Muscle of leg (tissue), 11 donors: ENCODE data around the gene AHDC1. TPM values are rescaled to one million over a fixed set of nuclear protein-coding genes. Genes with fewer than 3 reads are reported as not detected.

ENCODE experiments used
- DNase-seq: peaks from one replicate; pipeline ENCODE4 v3.0.0; 2013
- H3K27ac ChIP-seq: one replicate; pipeline ENCODE4 v1.5.1; 2013; ENCODE audit warnings: mild to moderate bottlenecking, low read length, control low read depth
- H3K27me3 ChIP-seq: one replicate; pipeline ENCODE4 v1.6.1; 2013; ENCODE audit warnings: low read length; ENCODE audit not compliant: control insufficient read depth, insufficient read depth
- H3K36me3 ChIP-seq: one replicate; pipeline ENCODE4 v1.6.1; 2013; ENCODE audit warnings: low read length; ENCODE audit not compliant: control insufficient read depth, insufficient read depth
- H3K4me1 ChIP-seq: one replicate; pipeline ENCODE4 v1.6.1; 2013; ENCODE audit warnings: low read length; ENCODE audit not compliant: control insufficient read depth, insufficient read depth
- H3K4me3 ChIP-seq: one replicate; pipeline ENCODE4 v1.5.1; 2013; ENCODE audit warnings: low read length, control low read depth
- H3K9me3 ChIP-seq: replicated peaks from 2 replicates; pipeline ENCODE4 v1.6.1; 2013; ENCODE audit warnings: low read depth, low read length; ENCODE audit not compliant: control insufficient read depth
- WGBS: methylation state at CpG from one replicate; pipeline ENCODE4 v1.1.5; 2013; ENCODE audit warnings: missing lambda C conversion rate; ENCODE audit not compliant: insufficient coverage; 5-methylcytosine and 5-hydroxymethylcytosine counted together
- polyA plus RNA-seq, 8 donors: library from polyadenylated mRNA; unstranded; fragments of 120-200 nt; gene quantifications; one replicate each; pipeline versions ENCODE4 v1.2.1 to v1.2.3, GENCODE V29; 2013; ENCODE audit warnings: inconsistent platforms in 1 of 8, low replicate concordance in 1 of 8; ENCODE audit not compliant: insufficient read length in 8 of 8, insufficient read depth in 1 of 8
- total RNA-seq: library from RNA; stranded (reverse); fragments of 120-200 nt; gene quantifications from one replicate; pipeline ENCODE4 v1.2.4, GENCODE V29; 2013

The AHDC1 gene
- total and polyA plus RNA-seq, 9 donors, result 24.0 to 97.6 (median 86.5) TPM

DNA sequence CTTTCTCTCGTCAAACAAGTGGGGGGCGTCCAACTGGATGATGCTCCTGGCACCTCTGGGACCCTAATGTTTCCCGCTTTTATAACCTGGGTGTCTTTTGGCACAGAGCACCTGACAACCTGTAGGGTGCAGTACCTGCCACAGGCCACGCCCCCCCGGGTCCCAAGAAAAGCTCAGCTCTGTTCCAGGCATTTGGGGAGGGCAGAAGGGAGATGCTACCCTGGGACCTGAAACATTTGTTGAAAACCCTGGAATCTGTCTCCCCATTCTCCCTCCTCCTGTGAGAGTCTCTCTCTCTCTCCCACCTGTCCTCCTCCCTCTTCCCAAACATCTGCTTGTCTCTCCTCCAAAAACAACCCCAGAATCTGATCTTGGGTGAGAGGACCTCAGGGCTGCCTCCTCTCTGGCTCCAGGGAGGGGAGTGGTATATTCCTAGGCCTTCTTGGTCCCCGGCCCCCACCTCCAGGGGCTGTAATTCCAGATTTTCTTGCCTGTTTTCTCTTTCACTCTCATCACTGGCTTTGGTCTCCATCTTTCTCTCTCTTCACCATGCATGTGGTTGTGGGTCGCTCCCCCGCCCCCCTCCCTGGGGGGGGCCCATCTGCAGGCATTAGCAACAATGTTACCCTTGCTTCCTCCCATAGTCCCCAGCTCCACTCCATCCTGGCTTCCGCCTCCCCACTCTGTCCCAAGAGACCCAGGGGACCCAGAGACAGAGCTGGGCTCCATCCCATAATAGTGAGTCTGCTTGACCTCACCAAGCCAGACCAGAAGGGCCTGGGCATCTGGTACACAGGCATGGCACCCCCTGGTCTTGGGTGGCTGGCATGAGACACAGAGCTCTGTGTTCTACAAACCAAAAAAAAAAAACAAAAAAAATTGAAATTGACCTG, 4.1 kb downstream of the AHDC1 start:
- Histone ChIP-seq H3K27me3 (no peaks in the 10 kb centered on the region), H3K27ac (peak overlapping the region; percentile 94), H3K4me1 (peaks cover 79% of the 10 kb centered on the region), H3K9me3 (no peaks in the 10 kb centered on the region), H3K36me3 (peaks cover 38% of the 10 kb centered on the region), H3K4me3 (peak overlapping the region; percentile 4)
- 21% methylated on average over 5 of the region's 9 CpGs for WGBS
- DNase-seq, result peak; percentile 59

DNA sequence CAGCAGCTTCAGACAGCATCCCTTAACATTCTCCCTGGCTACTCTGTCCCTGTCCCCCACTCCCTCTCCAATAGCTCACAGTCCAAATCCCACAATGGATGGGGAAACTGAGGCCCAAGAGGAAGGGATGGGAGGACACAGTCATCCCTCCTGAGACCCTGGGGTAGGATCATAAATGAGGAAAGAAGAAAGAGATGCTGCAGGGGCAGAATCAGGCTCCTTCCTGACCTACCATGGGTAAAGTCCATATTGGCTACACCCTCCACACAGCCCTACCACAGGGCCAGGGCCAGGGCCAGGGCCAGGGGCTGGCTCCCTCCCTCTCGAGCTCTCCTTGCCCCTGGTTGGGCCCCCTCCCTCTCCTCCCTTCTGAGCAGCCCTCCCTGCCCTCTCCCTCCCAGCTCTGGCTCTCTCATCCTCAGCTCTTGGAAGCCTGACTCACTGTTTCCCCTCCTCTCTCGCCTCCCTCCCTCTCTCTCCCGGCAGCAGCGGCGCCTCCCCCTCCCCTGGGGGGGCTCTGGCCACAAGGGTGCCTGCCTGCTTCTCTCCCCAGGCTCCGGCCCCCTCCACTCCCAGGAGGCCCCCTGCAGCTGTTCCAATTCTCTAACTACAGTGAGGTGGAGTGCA, 4.9 kb downstream of the AHDC1 start:
- Histone ChIP-seq H3K9me3 (no peaks in the 10 kb centered on the region), H3K4me1 (peaks cover 80% of the 10 kb centered on the region), H3K27me3 (no peaks in the 10 kb centered on the region), H3K4me3 (peak overlapping the region; percentile 4), H3K36me3 (peaks cover 46% of the 10 kb centered on the region), H3K27ac (peak overlapping the region; percentile 94)
- peak; percentile 96 for DNase-seq
- WGBS, result 0% methylated on average over 6 of the region's 6 CpGs

DNA sequence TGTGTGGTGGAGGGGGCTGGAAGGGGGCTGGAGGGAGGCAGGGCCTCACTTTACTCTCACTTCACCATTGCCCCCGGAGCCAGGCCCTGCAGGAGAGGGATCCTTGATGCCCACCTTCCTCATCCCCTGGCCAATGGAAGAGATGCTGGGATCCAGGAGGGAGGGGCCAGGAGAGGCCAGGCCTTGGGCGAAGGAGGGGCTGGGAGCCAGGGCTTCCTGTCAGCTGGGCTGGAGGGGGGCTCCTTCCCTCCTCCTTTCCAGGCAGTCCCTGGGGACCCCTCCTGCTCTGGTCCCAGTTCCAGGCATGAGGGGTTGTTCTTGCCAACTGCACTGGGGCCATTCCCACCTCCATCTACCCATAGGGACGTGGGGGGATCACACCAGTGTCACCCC, 5.7 kb downstream of the AHDC1 start:
- no peak overlapping the region for H3K4me3 ChIP-seq
- DNase-seq, result peak; percentile 91

DNA sequence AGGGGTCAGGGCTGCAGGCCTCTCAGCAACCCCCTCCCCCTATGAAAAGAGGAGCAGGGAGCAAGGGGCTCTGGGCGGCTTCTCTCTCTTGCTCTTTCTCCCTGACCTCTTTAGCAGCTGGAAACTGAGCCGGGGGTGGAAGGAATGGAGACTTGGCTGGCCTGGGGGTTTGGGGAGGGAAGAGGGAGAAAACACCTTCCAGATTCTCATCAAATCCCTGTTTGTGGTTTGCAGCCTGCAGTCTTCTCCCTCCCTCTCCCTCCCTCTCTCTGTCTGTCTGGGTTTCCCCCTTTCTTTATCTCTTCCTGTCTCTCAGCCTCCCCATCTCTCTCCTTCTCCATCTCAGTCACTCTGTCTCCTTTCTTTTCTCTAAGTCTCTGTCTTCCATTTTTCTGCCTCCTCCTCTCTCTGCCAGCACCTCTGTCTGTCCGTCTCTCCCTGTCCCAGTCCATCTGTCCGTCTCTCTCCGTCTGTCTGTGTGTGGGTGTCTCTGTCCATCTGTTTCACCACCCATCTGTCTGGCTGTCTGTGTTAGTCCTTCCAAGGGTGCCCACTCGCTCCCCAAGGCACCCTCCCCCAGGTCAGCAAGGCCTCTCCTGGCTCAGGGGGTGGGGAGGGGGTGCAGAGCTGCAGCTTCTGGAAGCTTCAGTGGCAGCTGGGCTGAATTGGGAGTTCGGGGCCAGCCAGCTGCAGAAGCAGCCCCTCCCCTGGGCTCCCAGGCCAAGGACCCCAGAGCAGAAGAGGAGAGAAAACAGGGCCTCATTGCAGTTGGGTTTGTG, 6.2 kb downstream of the AHDC1 start:
- peaks cover 53% of the 10 kb centered on the region for H3K36me3 ChIP-seq
- peak overlapping the region; percentile 7 for H3K4me3 ChIP-seq
- H3K27me3 ChIP-seq, result no peaks in the 10 kb centered on the region
- DNase-seq, result peak; percentile 93
- H3K27ac ChIP-seq, result peak overlapping the region; percentile 94
- WGBS, result no CpG with 5 or more reads among the region's 7 CpGs
- peaks cover 93% of the 10 kb centered on the region for H3K4me1 ChIP-seq
- no peaks in the 10 kb centered on the region for H3K9me3 ChIP-seq

More for the DNA sequence above, 5.7 kb downstream of the AHDC1 start:
- 15% methylated on average over 2 of the region's 3 CpGs for WGBS
- H3K27me3 ChIP-seq, result no peaks in the 10 kb centered on the region
- peaks cover 50% of the 10 kb centered on the region for H3K36me3 ChIP-seq
- H3K9me3 ChIP-seq, result no peaks in the 10 kb centered on the region
- peaks cover 87% of the 10 kb centered on the region for H3K4me1 ChIP-seq
- peak overlapping the region; percentile 94 for H3K27ac ChIP-seq

DNA sequence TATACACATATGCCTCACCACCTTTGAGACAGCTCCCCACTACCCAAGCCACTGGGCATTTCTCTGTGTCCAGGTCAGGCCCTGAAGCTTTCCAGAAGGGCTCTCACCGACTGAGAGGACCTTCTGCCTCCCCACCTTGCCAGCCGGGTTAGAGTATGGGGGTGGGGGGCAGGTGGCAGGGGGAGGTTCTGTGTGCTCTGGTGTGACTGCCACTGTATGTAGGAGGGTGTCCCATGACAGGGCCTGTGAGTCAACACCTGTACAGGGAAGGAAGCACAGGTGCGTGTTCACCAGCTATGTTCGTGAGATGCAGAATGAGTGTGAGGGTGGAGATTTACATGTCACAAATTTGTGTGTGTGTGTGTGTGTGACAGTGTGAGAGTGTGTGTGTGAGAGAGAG, 7.0 kb downstream of the AHDC1 start:
- 54% methylated on average over 2 of the region's 4 CpGs for WGBS
- Histone ChIP-seq H3K4me3 (no peak overlapping the region), H3K4me1 (peaks cover 100% of the 10 kb centered on the region), H3K27me3 (no peaks in the 10 kb centered on the region), H3K9me3 (no peaks in the 10 kb centered on the region), H3K36me3 (peaks cover 56% of the 10 kb centered on the region), H3K27ac (peak overlapping the region; percentile 94)
- DNase-seq, result no peak

DNA sequence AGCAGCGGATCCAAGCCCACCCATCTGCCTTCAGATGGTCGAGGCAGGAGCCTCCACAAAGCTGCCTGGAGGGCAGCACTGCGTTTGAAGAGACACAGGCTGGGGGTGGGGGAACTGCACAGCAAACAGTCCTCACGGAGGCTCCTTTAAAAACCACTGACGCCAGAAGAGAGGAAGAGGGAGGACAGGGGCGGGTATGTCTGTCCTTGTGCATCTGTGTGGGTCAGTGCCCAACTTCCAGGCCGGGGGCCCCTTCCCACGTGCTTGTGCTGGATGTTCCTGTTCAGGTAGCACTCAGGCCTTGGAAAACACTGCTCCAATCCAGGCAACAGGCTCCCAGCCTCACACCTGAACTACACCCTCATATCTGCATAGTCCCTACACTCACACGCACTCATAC, 7.7 kb downstream of the AHDC1 start:
- peak overlapping the region; percentile 4 for H3K27ac ChIP-seq
- H3K9me3 ChIP-seq, result no peaks in the 10 kb centered on the region
- H3K27me3 ChIP-seq, result no peaks in the 10 kb centered on the region
- H3K36me3 ChIP-seq, result peaks cover 59% of the 10 kb centered on the region
- peak; percentile 47 for DNase-seq
- 27% methylated on average over 9 of the region's 9 CpGs for WGBS
- no peak overlapping the region for H3K4me3 ChIP-seq
- H3K4me1 ChIP-seq, result peaks cover 100% of the 10 kb centered on the region

DNA sequence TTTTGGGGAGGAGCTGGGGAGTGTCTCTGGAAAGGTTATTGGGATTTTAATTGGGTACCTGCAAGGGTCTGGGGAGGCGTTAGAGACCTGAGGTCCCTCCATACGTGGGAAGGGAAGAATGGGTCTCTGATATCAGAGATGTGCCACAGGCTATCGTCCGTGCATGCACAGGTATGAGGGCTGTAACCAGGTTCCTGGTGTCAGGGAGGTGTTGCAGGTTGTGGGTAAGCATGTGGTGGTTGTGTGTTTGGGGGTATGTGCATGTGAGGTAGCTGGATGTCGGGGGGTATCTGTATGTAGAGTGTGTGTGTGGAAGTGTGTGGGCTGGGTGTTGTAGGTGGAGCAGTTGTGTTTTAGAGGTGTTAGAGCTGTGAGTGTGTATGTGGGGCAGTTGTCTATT, 8.3 kb downstream of the AHDC1 start:
- Histone ChIP-seq H3K4me1 (peaks cover 100% of the 10 kb centered on the region), H3K36me3 (peaks cover 66% of the 10 kb centered on the region), H3K4me3 (no peak overlapping the region), H3K9me3 (no peaks in the 10 kb centered on the region), H3K27ac (peak overlapping the region; percentile 43), H3K27me3 (no peaks in the 10 kb centered on the region)
- no peak for DNase-seq
- 55% methylated on average over 5 of the region's 5 CpGs for WGBS

DNA sequence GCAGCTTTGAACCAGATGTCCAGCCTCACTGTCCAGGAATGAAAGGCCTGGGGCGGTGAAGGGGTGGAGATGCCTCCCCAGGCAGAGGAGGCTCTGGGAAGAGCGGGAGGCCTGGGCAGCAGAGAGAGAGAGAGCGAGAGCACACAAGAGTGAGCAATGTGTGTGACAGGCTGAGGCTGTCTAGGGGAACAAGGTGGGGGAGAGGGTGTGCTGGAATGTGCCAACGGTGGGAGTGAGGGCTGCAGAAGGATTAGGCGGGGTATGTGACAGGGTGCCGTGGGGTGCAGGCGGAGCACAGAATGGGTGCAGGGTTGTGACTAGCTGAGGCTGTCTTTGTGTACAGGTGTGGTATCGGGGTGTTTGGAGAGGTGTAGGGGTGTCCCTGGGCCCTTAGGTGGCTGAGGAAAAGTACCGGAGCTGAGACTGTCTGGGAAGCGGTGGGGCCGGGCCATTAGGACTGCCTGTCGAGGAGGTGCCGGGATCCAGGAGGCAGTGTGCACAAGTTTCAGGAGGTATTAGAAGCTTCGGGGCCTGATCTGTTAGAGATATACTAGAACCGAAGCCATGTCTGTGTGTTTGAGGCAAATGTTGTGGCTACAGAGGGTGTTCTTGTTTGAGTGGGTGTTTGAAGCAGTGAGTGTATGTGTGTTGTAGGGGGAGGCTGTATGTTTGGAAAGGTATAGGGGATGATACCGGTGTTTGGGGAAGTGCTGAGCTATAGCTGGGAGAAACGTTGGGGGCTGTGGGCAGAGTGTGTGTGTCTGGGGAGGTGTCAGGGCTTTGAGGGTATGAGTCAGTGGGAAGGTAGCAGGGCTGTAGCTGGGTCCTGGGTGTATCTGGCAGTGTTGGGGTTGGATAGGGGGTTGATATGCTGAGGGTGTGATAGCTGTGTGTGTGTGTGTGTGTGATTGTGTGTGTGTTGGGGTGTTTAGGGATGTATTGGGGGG, 9.1 kb downstream of the AHDC1 start:
- Histone ChIP-seq H3K27ac (peak overlapping the region; percentile 43), H3K27me3 (no peaks in the 10 kb centered on the region), H3K9me3 (no peaks in the 10 kb centered on the region), H3K4me1 (peaks cover 100% of the 10 kb centered on the region), H3K4me3 (no peak overlapping the region), H3K36me3 (peaks cover 68% of the 10 kb centered on the region)
- WGBS, result 39% methylated on average over 17 of the region's 17 CpGs
- no peak for DNase-seq
